Measurements from ENCODE around the gene INSYN1.
"Not testable (repeated sequence)": the region's sequence is repeated elsewhere in the genome, so short reads cannot be mapped to it uniquely, and the experiment has no call there.

The INSYN1 gene, protein sequence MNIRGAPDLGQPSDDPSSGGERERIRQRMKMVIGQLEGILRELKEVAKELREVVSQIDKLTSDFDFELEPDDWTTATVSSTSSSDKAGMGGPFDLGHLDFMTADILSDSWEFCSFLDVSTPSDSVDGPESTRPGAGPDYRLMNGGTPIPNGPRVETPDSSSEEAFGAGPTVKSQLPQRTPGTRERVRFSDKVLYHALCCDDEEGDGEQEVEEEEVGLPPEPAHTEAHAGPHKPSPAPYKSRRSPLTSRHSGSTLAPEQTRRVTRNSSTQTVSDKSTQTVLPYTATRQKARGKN

DNA sequence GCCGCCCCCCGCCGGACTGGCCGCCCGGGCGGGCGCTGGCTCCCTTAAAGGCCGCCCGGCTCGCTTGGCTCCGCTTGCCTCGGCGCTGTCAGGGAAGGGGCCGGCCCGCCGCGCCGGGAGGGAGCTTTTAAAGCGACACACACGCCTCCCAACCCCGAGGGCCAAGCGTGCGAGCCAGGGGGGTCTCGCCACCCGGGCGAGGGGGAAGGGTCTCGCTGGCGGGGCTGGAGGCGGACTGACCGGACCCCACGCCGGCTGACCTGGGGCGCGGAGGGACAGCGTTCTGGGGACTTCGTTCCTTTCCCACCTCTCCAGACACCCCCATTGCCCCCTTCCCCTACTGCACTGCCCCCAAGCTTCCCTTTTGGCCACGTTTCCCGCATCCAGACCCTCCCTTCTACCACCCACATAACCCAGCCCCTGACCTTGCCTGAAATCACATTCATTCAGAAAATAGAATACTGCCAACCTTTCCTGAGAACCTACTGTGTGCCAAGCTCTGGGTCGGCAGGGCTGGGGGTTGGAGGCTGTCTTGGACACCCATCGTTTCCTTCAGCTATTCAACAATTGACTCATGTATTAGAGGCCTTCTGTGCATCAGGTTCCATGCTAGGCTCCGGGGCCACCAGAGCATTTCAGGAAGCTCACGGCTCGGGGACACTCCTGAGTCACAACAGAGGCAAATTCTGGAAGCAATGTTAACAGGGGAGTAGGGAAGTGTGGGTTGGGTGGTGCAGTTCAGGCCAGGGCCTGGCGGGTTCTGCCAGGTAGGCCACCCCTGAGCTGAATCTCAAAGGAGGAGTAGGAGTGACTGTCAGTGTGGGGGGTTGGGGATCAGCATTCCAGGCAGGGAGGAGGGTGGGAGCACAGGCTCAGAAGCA is at the start of gene INSYN1:
TSS of gene INSYN1 (minus strand) at position 102 of the 881 bp plus-strand sequence. CDS start 2,221 bp downstream, outside the sequence.
- Histone ChIP-seq H3K36me3 (ENCODE audit: insufficient read depth, low read length) (no peaks in the 10 kb centered on the region), H3K9me3 (ENCODE audit: control insufficient read depth, insufficient read depth, low read length) (no peaks in the 10 kb centered on the region), H3K9ac (ENCODE audit: low read depth, low read length) (peak within 1 kb of the TSS; percentile 83), H3K4me1 (ENCODE audit: insufficient read depth, low read length) (peaks cover 13% of the 10 kb centered on the region)

DNA sequence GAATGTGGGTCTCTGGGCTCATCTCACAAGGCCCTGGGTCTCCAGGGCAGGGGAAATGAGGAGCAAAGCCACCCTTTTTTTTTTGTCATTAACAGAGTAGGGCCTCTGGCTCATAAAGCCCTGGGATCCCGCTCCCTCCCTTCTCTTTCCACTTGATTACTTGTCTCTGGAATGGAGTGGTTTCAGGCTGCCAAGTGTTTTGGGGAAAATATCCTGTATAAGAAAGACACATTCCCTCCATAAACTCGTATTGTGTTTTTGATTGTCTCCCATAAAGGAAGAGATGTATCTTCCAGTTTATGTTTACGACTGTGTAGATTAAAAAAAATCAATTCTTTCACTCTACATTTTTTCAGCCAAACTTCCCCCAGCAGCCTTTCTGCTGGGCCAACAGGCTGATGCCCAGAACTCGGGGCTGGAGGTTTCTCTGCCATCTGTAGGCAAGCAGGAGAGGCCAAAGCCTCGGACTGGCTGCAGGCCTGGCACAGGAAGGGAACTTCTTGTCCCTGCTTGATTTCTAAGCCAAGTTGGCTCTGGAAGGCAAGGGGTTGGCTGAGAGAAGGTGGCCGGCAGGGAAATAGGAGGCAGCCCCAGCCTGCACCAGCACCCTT is 49.4 kb upstream of the INSYN1 start:
- H3K9me3 ChIP-seq (ENCODE audit: control insufficient read depth, insufficient read depth, low read length): no peaks in the 10 kb centered on the region
- peaks cover 38% of the 10 kb centered on the region for H3K4me1 ChIP-seq (ENCODE audit: insufficient read depth, low read length)
- no peak overlapping the region for H3K9ac ChIP-seq (ENCODE audit: low read depth, low read length)
- no peaks in the 10 kb centered on the region for H3K36me3 ChIP-seq (ENCODE audit: insufficient read depth, low read length)

DNA sequence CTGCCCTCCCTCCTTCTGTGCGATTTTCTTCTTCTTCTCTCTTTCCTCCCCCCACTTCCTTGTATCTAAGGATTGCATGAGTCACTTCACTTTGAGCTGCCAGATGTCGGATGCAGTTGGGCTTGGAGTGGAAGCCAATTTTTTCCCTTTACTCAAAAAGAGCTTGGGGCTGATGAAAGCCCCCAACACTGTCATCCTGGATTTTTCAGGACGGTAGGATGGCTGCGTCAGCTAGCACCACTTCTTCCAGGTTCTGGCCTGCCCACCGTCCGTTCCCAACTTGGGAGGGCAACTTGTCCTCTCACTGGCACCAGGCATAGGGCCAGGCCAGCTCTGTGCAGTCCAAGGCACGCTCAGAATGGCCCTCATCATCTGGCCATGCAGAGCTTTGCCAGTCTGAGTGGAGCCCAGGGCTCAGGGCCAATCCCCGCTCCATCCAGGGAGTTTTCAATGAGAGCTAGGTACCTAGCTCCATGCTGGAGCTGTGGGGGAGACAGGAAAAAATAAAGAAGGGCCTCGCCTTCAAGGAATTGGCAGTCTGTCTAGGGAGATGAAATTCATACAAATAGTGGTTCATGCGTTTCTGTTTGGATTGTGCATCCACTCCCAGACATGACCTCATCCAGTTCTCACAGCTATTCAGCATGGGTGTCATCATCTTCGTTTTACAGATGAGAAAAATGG is 47.7 kb upstream of the INSYN1 start:
- Histone ChIP-seq H3K9ac (ENCODE audit: low read depth, low read length) (no peak overlapping the region), H3K9me3 (ENCODE audit: control insufficient read depth, insufficient read depth, low read length) (no peaks in the 10 kb centered on the region), H3K36me3 (ENCODE audit: insufficient read depth, low read length) (no peaks in the 10 kb centered on the region), H3K4me1 (ENCODE audit: insufficient read depth, low read length) (peaks cover 31% of the 10 kb centered on the region)

DNA sequence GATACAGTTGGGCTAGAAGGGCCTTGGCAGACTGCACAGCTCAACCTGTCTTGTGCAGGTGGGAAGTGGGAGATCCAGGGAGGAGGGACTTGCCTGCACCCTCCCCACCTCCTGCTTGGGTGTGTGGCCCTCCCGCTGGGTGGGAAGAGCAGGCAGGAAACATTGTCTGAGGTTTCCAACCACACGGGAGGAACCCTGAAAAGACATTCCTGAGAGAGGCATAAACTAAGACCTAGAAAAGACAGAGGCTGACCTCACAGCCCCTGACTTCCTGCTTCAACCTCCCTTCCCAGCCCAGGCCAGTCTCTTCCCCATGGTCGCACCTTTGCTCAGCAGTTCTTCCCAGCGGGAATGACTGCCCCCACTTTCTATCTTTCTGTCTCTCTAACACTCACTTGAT is 46.3 kb upstream of the INSYN1 start:
- H3K9ac ChIP-seq (ENCODE audit: low read depth, low read length): no peak overlapping the region
- H3K36me3 ChIP-seq (ENCODE audit: insufficient read depth, low read length): no peaks in the 10 kb centered on the region
- no peaks in the 10 kb centered on the region for H3K9me3 ChIP-seq (ENCODE audit: control insufficient read depth, insufficient read depth, low read length)
- H3K4me1 ChIP-seq (ENCODE audit: insufficient read depth, low read length): peaks cover 25% of the 10 kb centered on the region

DNA sequence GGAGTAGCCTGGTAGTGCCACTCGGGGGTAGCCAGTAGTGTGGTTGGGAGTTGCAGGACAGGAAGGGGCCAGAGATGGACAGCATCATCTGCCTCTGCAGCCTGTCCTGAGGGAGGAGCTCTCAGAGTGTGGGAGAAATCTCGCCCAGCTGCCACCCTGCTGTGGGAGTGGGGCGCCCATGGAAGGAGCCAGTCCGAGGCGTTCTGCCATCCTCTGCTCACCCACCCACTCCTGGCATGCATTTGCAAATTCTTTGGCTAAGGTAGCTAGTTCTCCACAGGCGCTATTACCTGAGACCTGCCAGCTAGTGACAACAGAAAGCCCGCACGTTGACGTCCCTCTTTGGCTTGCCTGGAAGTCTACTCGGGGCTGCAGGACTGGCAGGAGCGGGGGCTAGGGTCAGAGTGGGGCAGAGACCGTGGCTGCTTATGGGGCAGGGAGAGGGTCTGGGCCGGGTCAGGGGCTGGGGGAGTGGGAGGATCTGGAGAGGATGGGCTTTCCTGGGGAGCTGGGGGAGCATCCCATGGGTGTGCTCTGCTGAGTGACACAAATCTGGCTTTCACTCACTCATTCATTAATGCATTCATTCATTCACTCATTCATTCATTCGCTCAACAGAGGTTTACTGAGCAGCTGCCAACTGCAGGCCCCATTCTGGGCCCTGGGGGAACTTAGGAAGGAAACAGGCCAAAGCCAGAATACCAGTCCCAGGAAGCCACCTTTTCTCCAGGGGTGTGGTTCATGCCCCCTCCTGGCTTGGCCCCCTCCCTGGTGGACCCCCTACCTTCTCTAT is 44.4 kb upstream of the INSYN1 start:
- H3K9ac ChIP-seq (ENCODE audit: low read depth, low read length): no peak overlapping the region
- peaks cover 25% of the 10 kb centered on the region for H3K4me1 ChIP-seq (ENCODE audit: insufficient read depth, low read length)
- no peaks in the 10 kb centered on the region for H3K36me3 ChIP-seq (ENCODE audit: insufficient read depth, low read length)
- H3K9me3 ChIP-seq (ENCODE audit: control insufficient read depth, insufficient read depth, low read length): no peaks in the 10 kb centered on the region

DNA sequence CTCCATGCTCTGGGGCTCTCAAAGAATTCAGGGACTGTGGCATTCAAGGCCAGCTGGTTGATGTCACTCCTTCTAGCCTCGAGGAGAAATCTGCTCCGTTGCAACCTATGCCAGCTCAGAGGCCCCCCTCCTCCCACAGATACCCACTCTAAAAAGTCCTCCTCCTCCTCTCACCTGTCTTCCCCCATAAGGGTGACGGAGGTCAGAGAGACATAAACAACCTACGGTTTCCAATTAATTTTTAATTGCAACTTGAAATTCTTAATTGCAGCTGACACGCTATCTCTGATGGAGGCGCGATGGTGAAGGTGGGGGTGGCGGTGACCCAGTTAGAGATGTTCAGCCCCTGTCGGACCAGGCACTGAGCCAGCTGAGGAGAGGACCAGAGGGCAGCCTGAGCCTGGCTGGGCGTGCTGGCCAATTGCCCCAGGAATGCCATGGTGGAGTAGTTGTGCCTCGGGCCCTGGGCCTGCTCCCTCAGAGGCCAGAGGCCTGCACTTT is 43.2 kb upstream of the INSYN1 start:
- Histone ChIP-seq H3K4me1 (ENCODE audit: insufficient read depth, low read length) (peaks cover 25% of the 10 kb centered on the region), H3K36me3 (ENCODE audit: insufficient read depth, low read length) (no peaks in the 10 kb centered on the region), H3K9me3 (ENCODE audit: control insufficient read depth, insufficient read depth, low read length) (no peaks in the 10 kb centered on the region), H3K9ac (ENCODE audit: low read depth, low read length) (no peak overlapping the region)

DNA sequence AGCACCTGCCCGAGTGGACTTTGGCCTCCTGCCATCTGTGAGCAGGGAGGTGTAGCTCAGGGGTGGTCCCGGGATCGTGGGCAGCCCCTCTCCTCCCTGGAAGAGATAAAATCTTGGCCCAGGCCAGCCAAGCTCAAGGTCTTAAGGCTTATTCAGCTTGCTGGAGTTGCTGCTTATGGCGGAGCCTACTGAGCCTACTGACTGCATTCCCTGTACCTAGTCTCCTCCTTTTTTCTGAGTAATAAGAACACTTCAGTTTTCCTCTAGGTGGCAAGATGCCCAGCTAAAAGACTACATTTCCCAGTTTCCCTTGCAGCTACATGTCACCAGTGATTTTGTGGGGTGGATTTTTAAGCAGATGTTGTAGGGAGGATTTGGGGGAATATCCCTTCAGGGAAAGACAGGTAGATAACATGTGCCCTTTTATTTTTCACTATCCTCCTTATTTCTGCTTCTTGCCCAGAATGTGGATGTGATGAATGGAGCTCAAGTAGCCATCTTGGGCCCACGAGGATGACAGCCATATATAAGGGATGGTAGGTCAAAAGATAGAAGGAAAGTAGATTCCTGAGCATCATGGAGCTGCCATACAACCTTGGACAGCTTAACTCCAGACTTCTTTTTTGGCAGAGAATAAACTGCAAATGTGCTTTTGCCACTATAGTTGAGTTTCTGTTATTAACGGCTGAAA is 41.4 kb upstream of the INSYN1 start:
- Histone ChIP-seq H3K36me3 (ENCODE audit: insufficient read depth, low read length) (no peaks in the 10 kb centered on the region), H3K9ac (ENCODE audit: low read depth, low read length) (no peak overlapping the region), H3K4me1 (ENCODE audit: insufficient read depth, low read length) (peaks cover 9% of the 10 kb centered on the region; the same call in 1 of the 2 replicates), H3K9me3 (ENCODE audit: control insufficient read depth, insufficient read depth, low read length) (no peaks in the 10 kb centered on the region)

DNA sequence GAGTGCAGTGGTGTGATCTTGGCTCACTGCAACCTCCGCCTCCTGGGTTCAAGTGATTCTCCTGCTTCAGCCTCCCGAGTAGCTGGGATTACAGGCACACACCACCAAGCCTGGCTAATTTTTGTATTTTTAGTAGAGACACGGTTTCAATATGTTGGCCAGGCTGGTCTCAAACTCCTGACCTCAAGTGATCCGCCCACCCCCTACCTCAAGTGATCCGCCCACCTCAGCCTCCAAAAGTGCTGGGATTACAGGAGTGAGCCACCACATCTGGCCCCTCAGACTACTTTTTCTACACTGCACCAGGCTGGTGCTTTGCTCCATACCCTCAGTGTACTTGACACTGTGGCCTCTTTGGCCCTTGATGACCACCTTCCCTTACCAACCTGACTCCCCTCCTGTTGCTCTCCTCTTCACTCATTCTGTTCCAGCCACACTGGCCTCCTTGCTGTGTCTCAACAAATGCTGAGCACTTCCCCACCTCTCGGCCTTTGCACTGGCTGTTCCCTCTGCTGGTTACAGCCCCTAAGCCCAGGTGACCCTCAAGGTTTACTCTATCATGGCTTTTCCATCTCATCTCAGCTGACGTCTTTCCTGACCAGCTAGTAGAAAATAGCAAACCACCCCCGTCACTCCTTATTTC is 39.9 kb upstream of the INSYN1 start:
- H3K4me1 ChIP-seq (ENCODE audit: insufficient read depth, low read length); H3K9ac ChIP-seq (ENCODE audit: low read depth, low read length); H3K36me3 ChIP-seq (ENCODE audit: insufficient read depth, low read length); H3K9me3 ChIP-seq (ENCODE audit: control insufficient read depth, insufficient read depth, low read length): not testable (repeated sequence)

DNA sequence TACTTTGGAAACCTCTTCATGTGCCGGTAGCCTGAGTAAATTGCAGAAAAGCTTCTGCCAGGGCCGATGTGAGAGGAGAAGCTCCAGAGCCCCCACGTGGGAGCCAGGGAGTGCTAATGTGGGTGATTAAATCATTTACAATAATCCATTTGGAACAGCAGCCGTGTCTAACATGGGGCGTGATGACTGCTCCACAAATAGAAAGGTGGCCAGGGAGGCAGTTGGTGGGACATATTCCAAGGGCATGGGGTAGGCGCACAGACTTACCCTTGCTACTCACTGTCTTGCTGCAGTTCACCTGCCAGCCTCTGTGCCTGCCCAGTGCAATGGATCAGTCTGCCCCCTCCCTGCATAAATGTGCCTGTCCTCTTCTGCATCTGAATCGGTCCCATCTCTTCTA is 39.3 kb upstream of the INSYN1 start:
- peaks cover 10% of the 10 kb centered on the region for H3K4me1 ChIP-seq (ENCODE audit: insufficient read depth, low read length)
- H3K9ac ChIP-seq (ENCODE audit: low read depth, low read length): no peak overlapping the region
- no peaks in the 10 kb centered on the region for H3K36me3 ChIP-seq (ENCODE audit: insufficient read depth, low read length)
- no peaks in the 10 kb centered on the region for H3K9me3 ChIP-seq (ENCODE audit: control insufficient read depth, insufficient read depth, low read length)

DNA sequence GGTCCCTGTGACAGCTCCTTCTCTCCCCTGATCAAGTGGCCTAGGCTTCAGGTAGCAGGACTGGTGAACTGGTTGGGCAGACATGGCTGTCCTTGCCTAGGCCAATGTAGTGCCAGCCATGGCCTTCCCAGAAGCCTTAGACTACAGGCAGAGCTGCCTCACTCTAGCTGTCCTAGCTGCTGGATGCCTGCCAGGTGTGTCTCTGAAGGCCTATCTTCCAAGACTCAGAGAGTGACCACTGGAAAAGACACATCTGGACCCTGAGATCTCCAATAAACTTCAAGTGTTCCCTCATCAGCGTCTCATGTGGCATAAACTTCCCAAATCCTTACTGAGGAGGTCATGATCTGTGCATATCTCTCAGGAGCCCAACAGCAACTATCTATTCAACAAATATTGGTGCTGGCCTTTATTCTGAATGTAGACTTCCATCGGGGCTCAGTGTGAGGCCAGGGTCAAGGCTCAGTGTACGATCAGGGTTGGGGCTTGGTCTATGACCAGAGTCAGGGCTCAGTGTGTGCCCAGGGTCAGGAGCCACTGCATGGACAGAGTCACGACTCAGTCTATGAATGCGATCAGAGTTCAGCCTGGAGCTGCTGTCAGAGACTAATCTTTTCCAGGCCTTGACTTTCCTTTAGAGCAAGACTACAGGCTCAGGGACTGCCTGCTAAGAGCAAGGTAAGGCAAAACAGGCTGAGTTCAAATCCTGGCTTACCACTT is 36.5 kb upstream of the INSYN1 start:
- peaks cover 28% of the 10 kb centered on the region for H3K4me1 ChIP-seq (ENCODE audit: insufficient read depth, low read length)
- no peak overlapping the region for H3K9ac ChIP-seq (ENCODE audit: low read depth, low read length)
- H3K9me3 ChIP-seq (ENCODE audit: control insufficient read depth, insufficient read depth, low read length): no peaks in the 10 kb centered on the region
- H3K36me3 ChIP-seq (ENCODE audit: insufficient read depth, low read length): no peaks in the 10 kb centered on the region

DNA sequence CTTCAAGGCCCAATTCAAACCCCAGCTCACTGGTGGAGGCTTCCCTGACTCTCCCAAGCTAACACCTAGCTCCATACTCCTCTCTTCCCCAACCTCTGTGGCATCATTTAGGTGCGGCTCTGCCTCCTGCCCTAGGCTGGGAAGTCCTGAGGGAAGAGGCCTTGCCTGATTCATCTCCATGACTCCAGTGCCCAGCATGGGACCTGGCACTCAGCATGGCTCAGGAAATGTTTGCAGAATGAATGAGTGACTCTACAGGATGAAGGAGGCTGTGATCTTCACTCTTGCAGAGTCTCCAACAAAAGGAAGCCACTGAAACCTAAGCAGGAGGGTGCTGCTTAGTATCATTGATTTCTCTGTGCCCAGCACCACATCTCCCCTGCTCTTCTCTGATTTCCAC is 34.5 kb upstream of the INSYN1 start:
- Histone ChIP-seq H3K9ac (ENCODE audit: low read depth, low read length) (no peak overlapping the region), H3K4me1 (ENCODE audit: insufficient read depth, low read length) (peaks cover 34% of the 10 kb centered on the region), H3K9me3 (ENCODE audit: control insufficient read depth, insufficient read depth, low read length) (no peaks in the 10 kb centered on the region), H3K36me3 (ENCODE audit: insufficient read depth, low read length) (no peaks in the 10 kb centered on the region)

DNA sequence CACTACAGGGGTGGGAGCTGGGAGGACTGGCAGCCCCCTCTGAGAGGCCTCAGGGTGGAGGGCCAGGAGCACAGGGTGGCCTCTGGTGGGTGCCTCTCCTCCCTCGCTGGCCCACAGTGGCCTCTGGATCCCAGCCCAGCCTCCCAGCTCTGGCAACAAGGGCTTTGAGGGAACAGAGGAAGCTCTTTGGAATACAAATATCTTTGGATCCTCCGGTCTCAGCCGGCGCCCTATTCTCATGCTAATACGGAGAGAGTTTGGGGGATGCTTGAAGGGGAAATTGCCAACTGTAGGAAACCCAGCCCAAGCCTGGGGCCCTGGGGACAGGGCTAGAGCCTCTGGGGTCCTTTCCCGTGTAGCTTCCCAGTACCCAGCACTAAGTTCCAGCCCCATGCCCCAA is 33.4 kb upstream of the INSYN1 start:
- Histone ChIP-seq H3K36me3 (ENCODE audit: insufficient read depth, low read length) (no peaks in the 10 kb centered on the region), H3K4me1 (ENCODE audit: insufficient read depth, low read length) (peaks cover 34% of the 10 kb centered on the region), H3K9ac (ENCODE audit: low read depth, low read length) (no peak overlapping the region), H3K9me3 (ENCODE audit: control insufficient read depth, insufficient read depth, low read length) (no peaks in the 10 kb centered on the region)
